Activated CD4-positive, alpha-beta memory T cell treated with anti-CD3 and anti-CD28 coated beads for 36 hours (primary cell): ENCODE data around the gene NCKAP1. TPM values are rescaled to one million over a fixed set of nuclear protein-coding genes. Genes with fewer than 3 reads are reported as not detected.

Source experiments
- CTCF ChIA-PET: fragments of 350-600 bp; sonication (Branson Sonifier 250); formaldehyde crosslinking; loops from one replicate; lab custom pipeline; 2021; ENCODE audit warnings: antibody characterized with exemption, inconsistent platforms; lab: Charles Lee
- POLR2A ChIA-PET: fragments of 350-600 bp; sonication (Branson Sonifier 250); formaldehyde crosslinking; loops from one replicate; lab custom pipeline; 2021; ENCODE audit warnings: antibody characterized with exemption; lab: Charles Lee
- DNase-seq: peaks from one replicate; pipeline ENCODE4 v3.0.0-alpha.2; 2020
- H3K27ac Mint-ChIP-seq: one replicate; pipeline ENCODE4 v1.8.0; 2021; ENCODE audit warnings: mixed read lengths
- H3K27me3 Mint-ChIP-seq: one replicate; pipeline ENCODE4 v1.8.0; 2021; ENCODE audit warnings: mixed read lengths
- H3K36me3 Mint-ChIP-seq: one replicate; pipeline ENCODE4 v1.8.0; 2021; ENCODE audit warnings: mixed read lengths
- H3K4me1 Mint-ChIP-seq: one replicate; pipeline ENCODE4 v1.8.0; 2021; ENCODE audit warnings: low read depth, mixed read lengths
- H3K4me3 Mint-ChIP-seq: one replicate; pipeline ENCODE4 v1.8.0; 2021; ENCODE audit warnings: mild to moderate bottlenecking, mixed read lengths
- H3K9me3 Mint-ChIP-seq: one replicate; pipeline ENCODE4 v1.8.0; 2021; ENCODE audit warnings: mixed read lengths
- intact Hi-C: fragments of 100-400 bp; cut with micrococcal nuclease; formaldehyde crosslinking; loops from one replicate; pipeline ENCODE4 v1.15.1; 2023
- total RNA-seq, 2 experiments: library from RNA; stranded (reverse); gene quantifications; one replicate each; pipeline ENCODE4 v1.2.3, GENCODE V29; 2021

Gene NCKAP1
- total RNA-seq, 2 experiments from 2014 or later = 18.8 to 21.7 TPM

DNA sequence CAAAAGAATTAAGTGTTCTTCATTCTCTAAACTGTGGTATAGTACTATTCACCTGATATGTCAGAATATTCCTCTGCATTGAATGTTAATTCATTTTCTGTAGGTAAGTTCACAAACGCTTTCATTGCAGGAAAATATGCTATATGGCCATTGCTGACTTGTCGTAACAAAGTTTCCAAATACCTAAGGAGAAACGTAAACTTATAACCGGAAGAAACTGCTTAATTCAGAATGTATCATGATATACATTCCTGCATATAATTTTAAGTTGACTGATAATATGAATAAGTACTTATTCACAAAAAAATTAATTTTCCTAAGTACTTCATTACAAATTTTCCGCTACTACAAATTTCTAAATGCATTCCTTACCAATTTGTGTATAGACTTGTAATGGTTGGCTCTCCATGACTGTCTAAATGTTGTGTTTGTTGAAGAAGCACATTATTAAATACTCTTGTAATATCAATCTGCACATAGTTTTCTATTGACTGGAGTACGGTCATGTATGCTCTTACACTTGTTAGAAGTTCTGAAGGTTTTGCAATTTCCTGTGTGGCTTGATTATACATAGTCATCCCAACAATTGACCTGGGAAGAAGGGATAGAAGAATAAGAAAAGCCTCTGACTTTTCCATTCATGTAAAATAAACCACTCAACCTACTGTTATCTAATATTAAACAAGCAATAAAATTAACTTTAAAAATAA lies 85.4 kb downstream of the NCKAP1 start:
- POLR2A ChIA-PET = no interaction called here
- CTCF ChIA-PET = interaction anchor here (1.0 kb wide), 1 partner anchor 27 kb away, joined by 3 read pairs; no protein-coding TSS in a partner anchor
- Mint-ChIP-seq H3K27me3 (no peaks in the 10 kb centered on the region), H3K4me1 (peaks cover 5% of the 10 kb centered on the region), H3K9me3 (no peaks in the 10 kb centered on the region), H3K27ac (no peak overlapping the region), H3K4me3 (no peak overlapping the region), H3K36me3 (peaks cover 17% of the 10 kb centered on the region)
- intact Hi-C loops = loop anchor here (5.0 kb wide), 1 partner anchor 84 kb away; the partner anchor contains the start of gene NCKAP1
- DNase-seq = no peak

DNA sequence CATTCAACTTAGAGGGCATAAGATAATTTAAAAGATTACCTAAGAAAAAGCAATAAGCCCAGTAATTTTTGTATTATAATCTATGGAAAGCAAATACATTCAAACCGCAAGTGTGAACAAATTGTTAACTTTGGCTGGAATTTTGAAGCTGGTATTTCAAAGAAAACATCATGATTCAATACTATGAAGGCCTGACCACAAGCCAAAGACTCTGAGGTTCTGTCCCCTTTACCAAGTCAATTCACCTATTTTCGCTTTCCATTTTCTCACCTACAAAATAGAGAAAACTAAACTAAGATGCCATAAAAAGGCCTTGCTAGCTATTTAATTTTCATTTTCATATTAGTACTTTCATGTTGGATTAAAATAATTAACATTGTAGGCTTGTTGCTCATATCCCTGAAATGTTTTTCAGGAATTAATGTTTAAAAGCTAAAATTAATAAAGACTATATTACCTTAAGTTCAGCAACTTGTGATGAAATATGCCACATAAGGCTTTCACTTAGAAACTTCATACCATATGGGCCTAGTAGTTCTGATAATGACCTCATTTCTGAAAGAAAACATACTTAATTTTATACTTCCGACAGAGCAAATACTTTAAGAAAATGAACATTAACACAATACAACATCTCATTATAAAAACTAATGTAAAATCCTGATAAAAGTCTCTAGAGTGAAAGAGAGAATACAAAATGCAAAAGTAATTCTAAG lies 86.2 kb downstream of the NCKAP1 start:
- POLR2A ChIA-PET = no interaction called here
- intact Hi-C loops = loop anchor here (5.0 kb wide), 1 partner anchor 85 kb away; the partner anchor contains the start of gene NCKAP1
- no peak for DNase-seq
- no peak overlapping the region for H3K27ac Mint-ChIP-seq
- no peak overlapping the region for H3K4me3 Mint-ChIP-seq
- no peaks in the 10 kb centered on the region for H3K9me3 Mint-ChIP-seq
- CTCF ChIA-PET = interaction anchor here (0.9 kb wide), 1 partner anchor 286 kb away, joined by 3 read pairs; no protein-coding TSS in a partner anchor
- peaks cover 5% of the 10 kb centered on the region for H3K4me1 Mint-ChIP-seq
- no peaks in the 10 kb centered on the region for H3K27me3 Mint-ChIP-seq
- H3K36me3 Mint-ChIP-seq = peaks cover 17% of the 10 kb centered on the region

DNA sequence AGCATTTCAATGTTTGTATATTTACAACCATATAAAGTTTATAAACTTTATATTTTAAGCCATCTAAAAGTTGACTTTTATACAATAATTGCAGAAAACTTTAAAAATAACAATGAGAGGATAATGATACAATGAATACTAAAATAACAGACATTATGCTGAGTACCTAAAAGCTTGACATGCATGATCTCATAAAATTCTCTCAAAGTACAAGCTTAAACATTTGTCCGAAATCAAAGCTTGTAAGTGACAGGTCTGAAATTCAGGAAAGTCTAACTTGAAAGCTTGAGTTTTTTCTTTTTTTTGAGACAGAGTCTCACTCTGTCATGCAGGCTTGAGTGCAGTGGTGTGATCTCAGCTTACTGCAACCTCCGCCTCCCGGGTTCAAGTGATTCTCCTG lies 87.7 kb downstream of the NCKAP1 start:
- POLR2A ChIA-PET = no interaction called here
- H3K9me3 Mint-ChIP-seq = no peaks in the 10 kb centered on the region
- DNase-seq = no peak
- intact Hi-C loops = loop anchor here (5.0 kb wide), 1 partner anchor 87 kb away; the partner anchor contains the start of gene NCKAP1
- no peak overlapping the region for H3K27ac Mint-ChIP-seq
- no peak overlapping the region for H3K4me3 Mint-ChIP-seq
- CTCF ChIA-PET = interaction anchor here (2.3 kb wide), 1 partner anchor 30 kb away, joined by 6 read pairs; no protein-coding TSS in a partner anchor
- H3K36me3 Mint-ChIP-seq = peaks cover 24% of the 10 kb centered on the region
- peaks cover 5% of the 10 kb centered on the region for H3K4me1 Mint-ChIP-seq
- H3K27me3 Mint-ChIP-seq = no peaks in the 10 kb centered on the region

DNA sequence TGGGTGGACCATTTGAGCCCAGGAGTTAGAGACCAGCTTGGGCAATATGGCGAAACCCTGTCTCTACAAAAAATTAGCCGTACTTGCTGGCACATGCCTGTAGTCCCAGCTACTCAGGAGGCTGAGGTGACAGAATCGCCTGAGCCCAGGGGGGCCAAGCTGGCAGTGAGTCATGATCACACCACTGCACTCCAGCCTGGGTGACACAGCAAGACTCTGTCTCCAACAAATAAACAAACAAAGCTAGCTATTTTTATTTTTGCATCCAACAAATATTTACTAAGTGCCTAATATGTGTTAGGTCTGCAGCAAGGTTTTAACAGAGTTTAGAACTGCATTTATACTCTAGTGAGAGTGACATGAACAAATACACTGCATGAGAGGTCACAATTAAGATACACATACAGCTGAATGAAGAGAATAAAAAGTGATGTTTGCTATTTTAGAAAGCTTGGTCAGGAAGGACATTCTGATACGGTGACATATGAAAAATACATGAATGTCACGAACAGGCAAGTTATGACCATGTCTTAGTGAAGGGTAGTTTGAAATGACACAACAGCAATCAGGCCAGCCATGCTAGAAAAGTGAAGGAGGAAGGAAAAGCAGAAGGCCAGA lies 88.6 kb downstream of the NCKAP1 start:
- no peak overlapping the region for H3K4me3 Mint-ChIP-seq
- POLR2A ChIA-PET = no interaction called here
- H3K36me3 Mint-ChIP-seq = peaks cover 24% of the 10 kb centered on the region
- intact Hi-C loops = loop anchor here (5.0 kb wide), 1 partner anchor 88 kb away; the partner anchor contains the start of gene NCKAP1
- no peak overlapping the region for H3K27ac Mint-ChIP-seq
- CTCF ChIA-PET = interaction anchor here (1.2 to 2.3 kb wide), 2 partner anchors 30 to 283 kb away, joined by 5 to 6 read pairs; no protein-coding TSS in a partner anchor
- no peak for DNase-seq
- peaks cover 5% of the 10 kb centered on the region for H3K4me1 Mint-ChIP-seq
- no peaks in the 10 kb centered on the region for H3K9me3 Mint-ChIP-seq
- no peaks in the 10 kb centered on the region for H3K27me3 Mint-ChIP-seq

DNA sequence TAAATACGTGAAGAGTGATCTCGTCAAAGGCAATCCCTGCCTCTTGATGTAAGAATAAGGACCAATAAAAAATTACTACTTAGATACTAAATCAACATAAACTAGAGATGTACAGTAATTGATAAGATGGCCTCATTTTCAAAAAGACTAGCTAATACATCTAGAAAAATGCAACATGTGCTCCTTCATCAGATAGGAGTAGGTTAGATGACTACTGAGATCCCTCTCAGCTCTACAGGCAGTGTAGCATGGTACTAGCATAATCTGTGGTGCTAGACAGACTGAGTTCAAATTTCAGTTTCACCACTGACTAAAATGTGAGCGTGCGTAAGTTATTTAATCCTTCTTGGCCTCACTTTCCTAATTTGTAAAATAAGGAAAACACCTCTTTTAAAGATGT lies 89.2 kb downstream of the NCKAP1 start:
- no peak for DNase-seq
- H3K9me3 Mint-ChIP-seq = no peaks in the 10 kb centered on the region
- ChIA-PET CTCF (interaction anchor here (1.2 to 2.3 kb wide), 2 partner anchors 31 to 283 kb away, joined by 5 to 6 read pairs; no protein-coding TSS in a partner anchor), POLR2A (no interaction called here)
- no peak overlapping the region for H3K4me3 Mint-ChIP-seq
- H3K4me1 Mint-ChIP-seq = peaks cover 5% of the 10 kb centered on the region
- intact Hi-C loops = no loop called here
- H3K27me3 Mint-ChIP-seq = no peaks in the 10 kb centered on the region
- no peak overlapping the region for H3K27ac Mint-ChIP-seq
- H3K36me3 Mint-ChIP-seq = peaks cover 21% of the 10 kb centered on the region

DNA sequence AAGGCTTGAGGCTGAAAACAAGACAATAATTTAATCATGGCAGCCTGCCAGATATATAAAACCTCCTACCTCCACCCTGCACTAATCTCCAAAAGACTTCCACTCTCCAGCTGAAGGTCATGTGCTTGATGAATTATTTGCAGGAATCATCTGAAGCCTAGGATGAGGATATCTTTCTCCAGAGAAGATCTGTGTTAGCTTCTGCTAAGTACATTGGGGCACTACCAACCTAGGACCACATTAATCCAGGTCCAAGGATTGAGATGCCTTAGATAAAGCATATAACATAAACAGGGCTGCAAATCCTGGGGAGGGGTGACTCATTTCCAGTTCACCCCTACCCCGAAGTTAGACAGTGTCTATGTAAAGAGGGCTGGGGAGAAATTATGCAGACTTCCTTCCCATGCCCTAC lies 91.3 kb downstream of the NCKAP1 start:
- ChIA-PET POLR2A (no interaction called here), CTCF (no interaction called here)
- Mint-ChIP-seq H3K9me3 (no peaks in the 10 kb centered on the region), H3K36me3 (peaks cover 18% of the 10 kb centered on the region), H3K4me1 (no peaks in the 10 kb centered on the region), H3K4me3 (no peak overlapping the region), H3K27ac (no peak overlapping the region), H3K27me3 (no peaks in the 10 kb centered on the region)
- no peak for DNase-seq
- intact Hi-C loops = no loop called here

DNA sequence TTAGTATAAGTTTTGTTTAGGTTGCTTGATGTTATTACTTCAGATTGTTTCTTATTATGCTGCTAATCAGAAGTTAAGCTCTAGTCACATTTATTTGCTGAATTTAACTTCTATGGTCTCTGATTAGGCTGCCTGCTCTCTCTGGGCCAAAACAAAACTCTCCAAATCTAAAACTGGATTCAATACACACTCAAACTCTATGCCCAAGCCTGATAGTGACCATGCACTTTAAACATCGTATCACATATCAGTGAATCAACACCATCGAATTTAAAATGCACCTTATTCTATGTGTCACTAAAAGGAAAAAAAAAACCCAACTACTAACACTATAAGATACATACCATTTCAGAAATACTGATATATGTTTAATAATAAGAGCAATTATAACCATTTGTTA lies 94.9 kb downstream of the NCKAP1 start:
- POLR2A ChIA-PET = no interaction called here
- Mint-ChIP-seq H3K4me1 (no peaks in the 10 kb centered on the region), H3K27me3 (no peaks in the 10 kb centered on the region), H3K36me3 (peaks cover 27% of the 10 kb centered on the region), H3K9me3 (no peaks in the 10 kb centered on the region), H3K4me3 (no peak overlapping the region), H3K27ac (no peak overlapping the region)
- CTCF ChIA-PET = no interaction called here
- intact Hi-C loops = no loop called here
- no peak for DNase-seq

DNA sequence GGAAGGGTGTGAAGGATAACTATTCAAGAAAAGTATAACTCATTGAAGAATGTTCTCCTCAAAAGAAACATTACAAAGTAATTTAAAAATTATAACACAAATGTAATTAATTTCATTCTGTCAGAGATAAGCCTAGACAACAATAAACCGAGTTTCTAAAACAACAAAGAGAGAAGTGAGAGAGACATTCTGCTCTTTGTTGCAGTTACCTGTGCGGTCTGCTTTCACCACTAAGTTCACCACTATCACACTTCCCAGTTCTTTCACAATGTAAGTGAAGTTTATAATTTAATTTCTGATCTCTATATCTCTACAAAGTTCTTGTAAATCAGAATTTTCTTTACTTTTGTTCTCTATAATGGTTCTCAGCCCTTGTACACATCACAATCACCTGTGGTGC lies 95.5 kb downstream of the NCKAP1 start:
- CTCF ChIA-PET = no interaction called here
- no peak overlapping the region for H3K4me3 Mint-ChIP-seq
- H3K36me3 Mint-ChIP-seq = peaks cover 32% of the 10 kb centered on the region
- H3K9me3 Mint-ChIP-seq = no peaks in the 10 kb centered on the region
- H3K27ac Mint-ChIP-seq = no peak overlapping the region
- H3K4me1 Mint-ChIP-seq = no peaks in the 10 kb centered on the region
- POLR2A ChIA-PET = no interaction called here
- DNase-seq = no peak
- intact Hi-C loops = no loop called here
- H3K27me3 Mint-ChIP-seq = no peaks in the 10 kb centered on the region

DNA sequence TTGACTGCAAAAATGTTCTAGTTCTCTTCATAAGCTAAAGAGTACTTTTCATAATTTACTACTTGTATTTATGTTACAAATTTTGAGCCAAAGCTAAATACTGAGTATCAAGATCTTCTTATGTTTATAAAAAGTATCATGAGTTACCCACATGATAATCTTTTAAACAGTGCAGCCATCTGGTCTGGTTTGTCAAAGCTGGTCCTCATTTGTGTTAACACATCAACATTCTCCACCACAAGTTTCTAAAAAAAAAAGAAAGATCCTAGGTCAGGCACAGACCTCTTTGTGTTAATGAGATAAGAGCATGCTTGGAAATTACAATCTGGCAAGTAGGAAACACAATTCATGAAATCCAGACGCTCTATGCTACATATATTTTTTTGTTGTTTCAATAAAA lies 96.3 kb downstream of the NCKAP1 start:
- DNase-seq = no peak
- Mint-ChIP-seq H3K27me3 (no peaks in the 10 kb centered on the region), H3K4me3 (no peak overlapping the region), H3K36me3 (peaks cover 32% of the 10 kb centered on the region), H3K27ac (no peak overlapping the region), H3K4me1 (no peaks in the 10 kb centered on the region), H3K9me3 (no peaks in the 10 kb centered on the region)
- CTCF ChIA-PET = interaction anchor here (1.1 kb wide), 1 partner anchor 38 kb away, joined by 3 read pairs; no protein-coding TSS in a partner anchor
- intact Hi-C loops = no loop called here
- POLR2A ChIA-PET = no interaction called here

DNA sequence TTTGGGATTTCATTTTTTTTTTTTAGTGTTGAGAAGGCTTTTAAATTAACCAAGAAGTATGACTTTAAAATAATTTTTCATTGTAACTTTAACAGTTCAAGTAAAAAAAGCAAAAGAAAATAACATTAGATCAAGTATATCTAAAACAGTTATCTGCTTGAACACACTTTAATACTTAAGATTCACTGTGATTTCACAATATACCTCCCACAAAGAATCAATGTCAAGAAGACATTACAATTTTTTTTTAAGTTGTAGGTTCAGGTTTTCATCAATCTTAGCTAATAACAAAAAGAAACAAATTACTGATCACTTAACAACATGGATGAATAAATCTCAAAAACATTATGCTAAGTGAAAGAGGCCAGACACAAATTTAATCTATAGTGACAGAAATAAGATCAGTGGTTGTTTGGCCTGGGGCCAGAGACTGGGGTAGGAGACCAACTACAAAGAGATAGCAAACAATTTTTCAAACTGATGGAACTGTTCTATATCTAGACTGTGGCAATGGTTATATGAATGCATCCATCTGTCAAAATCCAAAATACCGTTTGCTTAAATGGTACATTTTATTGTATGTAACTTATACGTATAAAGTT lies 97.0 kb downstream of the NCKAP1 start:
- Mint-ChIP-seq H3K36me3 (peaks cover 32% of the 10 kb centered on the region), H3K27me3 (no peaks in the 10 kb centered on the region), H3K9me3 (no peaks in the 10 kb centered on the region), H3K4me3 (no peak overlapping the region), H3K4me1 (no peaks in the 10 kb centered on the region), H3K27ac (no peak overlapping the region)
- intact Hi-C loops = no loop called here
- no peak for DNase-seq
- ChIA-PET POLR2A (no interaction called here), CTCF (interaction anchor here (1.1 kb wide), 1 partner anchor 39 kb away, joined by 3 read pairs; no protein-coding TSS in a partner anchor)

DNA sequence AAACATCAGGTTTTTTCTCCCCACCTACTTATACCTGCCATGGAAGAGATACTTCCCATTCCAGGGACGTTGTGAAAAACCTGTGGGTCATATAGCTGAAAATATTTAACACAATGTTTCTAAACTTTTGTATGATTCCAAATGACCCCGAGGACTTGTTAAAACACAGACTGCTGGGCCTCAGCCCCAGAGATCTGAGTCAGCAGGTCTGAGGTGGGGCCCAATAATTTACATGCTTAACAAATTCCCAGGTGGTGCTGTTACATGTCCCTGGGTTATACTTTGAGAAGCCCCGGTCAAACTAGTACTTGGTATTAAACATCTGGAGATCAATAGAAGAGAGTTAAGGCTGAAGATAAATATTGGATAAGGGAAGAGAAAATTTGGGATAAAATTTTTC lies 100.4 kb downstream of the NCKAP1 start:
- CTCF ChIA-PET = no interaction called here
- Mint-ChIP-seq H3K9me3 (no peaks in the 10 kb centered on the region), H3K4me1 (no peaks in the 10 kb centered on the region), H3K36me3 (peaks cover 34% of the 10 kb centered on the region), H3K27ac (no peak overlapping the region), H3K4me3 (no peak overlapping the region), H3K27me3 (no peaks in the 10 kb centered on the region)
- no peak for DNase-seq
- intact Hi-C loops = no loop called here
- POLR2A ChIA-PET = no interaction called here

DNA sequence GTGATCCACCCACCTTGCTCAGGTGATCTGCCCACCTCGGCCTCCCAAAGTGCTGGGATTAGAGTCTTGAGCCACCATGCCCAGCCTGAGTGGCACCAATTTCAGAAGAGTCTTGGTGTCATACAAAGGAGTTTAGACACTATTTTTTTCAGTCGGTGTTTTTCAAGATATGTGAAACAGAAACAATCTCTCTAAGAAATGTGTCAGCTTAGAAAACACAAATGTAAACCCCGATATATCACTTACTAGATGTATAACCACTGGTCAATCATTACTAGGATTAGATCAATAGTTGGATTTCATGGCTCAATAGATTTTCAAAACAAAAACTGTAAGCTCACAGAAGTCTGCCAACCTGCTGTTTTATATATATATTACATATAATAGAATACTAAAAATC lies 104.6 kb downstream of the NCKAP1 start:
- no peak for DNase-seq
- H3K36me3 Mint-ChIP-seq = peaks cover 29% of the 10 kb centered on the region
- H3K27ac Mint-ChIP-seq = no peak overlapping the region
- intact Hi-C loops = no loop called here
- CTCF ChIA-PET = no interaction called here
- H3K9me3 Mint-ChIP-seq = no peaks in the 10 kb centered on the region
- H3K4me3 Mint-ChIP-seq = no peak overlapping the region
- POLR2A ChIA-PET = no interaction called here
- H3K4me1 Mint-ChIP-seq = no peaks in the 10 kb centered on the region
- H3K27me3 Mint-ChIP-seq = no peaks in the 10 kb centered on the region
